OCI-LY7 (cell line): ENCODE results near the gene LINC01488.

Experiments used
- CTCF ChIP-seq: fragments of 200-600 bp; sonication (generic); conservative IDR thresholded peaks from 2 replicates; pipeline ENCODE4 v1.5.1; 2014; ENCODE audit warnings: mild to moderate bottlenecking, antibody characterized with exemption, low read length, moderate library complexity, mixed read lengths
- EZH2phosphoT487 ChIP-seq: fragments of 200-600 bp; sonication (generic); IDR thresholded peaks from 2 replicates; pipeline ENCODE4 v1.6.1; 2018; ENCODE audit warnings: low read depth, borderline replicate concordance, mild to moderate bottlenecking, mixed run types, antibody characterized with exemption, low read length, moderate library complexity, mixed read lengths

- no peak for TF ChIP-seq CTCF
- no peak for TF ChIP-seq EZH2phosphoT487
Measured at GRCh38 chr11:69475141-69475865, 6.2 kb upstream of the LINC01488 start.
